CD1c-positive myeloid dendritic cell (primary cell): Measurements from ENCODE around the gene SHB.

Experiments used
- DNase-seq: peaks from one replicate; pipeline ENCODE4 v3.0.0-alpha.2; 2016; ENCODE audit errors: extremely low spot score

The SHB gene

DNA sequence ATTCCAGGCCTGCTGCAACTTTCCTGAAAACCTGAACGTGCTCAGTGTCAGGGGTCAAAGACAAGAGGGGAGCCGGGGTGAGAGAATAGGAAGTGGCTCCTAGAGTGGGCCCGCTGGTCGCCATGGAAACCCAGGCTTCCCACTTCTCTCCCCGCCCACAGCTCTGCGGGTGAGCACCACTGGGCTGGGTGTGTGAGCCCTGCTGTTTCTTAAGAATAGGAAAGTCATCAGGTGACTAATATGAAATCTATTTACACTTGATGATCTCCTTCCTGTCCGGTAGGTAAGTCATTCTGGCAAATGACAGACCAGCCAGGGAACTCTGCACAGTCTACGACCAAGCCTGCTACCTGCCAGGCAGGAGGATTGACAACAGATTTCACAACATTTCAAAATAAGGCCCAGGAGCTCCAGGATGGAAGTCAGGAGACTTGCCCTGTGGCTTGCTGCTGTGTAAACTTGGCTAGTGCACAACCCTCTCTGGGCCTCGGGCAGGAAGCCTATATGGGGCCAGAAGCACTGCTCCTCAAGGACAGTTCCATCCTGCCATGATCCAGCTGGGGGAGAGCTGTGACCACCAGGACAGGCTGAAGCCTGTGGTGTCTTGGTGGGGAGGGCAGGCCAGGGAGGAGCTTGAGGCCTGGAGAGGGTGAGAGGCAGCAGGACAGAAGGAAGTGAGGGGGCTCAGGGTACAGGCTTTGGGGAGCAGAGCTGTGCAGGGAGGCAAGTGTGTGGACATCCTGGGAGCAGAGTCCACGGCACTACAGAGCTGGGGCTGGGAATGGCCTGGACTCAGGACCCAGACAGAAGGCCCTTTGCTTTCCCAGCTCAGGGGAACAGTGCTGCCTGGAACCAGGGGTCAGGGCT is 60.6 kb downstream of the SHB start:
- DNase-seq: peak; percentile 97

DNA sequence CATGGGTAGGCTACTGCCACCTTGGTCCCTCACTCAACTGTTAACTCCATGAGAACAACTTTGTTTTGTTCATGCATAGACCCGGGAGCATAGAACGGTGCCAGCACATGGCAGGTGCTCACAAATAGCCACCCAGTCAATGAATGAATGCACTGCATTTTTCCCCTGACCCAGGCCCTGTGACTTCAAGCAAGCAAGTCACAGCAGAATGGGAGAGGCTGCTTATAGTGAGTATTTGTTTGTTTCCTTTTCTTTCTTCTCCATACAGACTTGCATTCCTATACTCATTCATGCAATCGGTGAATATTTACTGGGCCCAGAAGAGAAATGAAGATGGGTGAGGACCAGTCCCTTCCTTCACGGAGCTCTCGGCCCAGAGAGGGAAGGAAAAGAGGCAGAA is 62.0 kb downstream of the SHB start:
- no peak for DNase-seq

DNA sequence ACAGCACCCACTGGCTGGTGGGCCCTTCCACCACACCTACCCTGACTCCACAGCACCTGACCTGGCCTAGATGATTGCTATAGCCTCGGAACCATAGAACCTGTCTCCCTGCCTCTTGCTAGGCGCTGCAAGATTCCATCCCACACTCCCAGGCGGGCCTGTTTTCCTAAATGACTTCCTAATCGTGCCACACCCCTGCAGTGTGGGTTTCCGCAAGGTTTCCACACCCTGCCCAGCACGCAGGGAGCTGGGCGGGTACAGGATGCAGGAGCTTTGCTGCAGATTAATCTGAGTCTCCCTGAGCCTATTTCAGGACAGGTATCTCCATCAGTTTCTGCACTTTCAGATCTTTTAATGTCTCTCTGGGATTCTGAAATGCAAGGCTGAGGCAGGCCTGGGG is 62.9 kb downstream of the SHB start:
- no peak for DNase-seq

DNA sequence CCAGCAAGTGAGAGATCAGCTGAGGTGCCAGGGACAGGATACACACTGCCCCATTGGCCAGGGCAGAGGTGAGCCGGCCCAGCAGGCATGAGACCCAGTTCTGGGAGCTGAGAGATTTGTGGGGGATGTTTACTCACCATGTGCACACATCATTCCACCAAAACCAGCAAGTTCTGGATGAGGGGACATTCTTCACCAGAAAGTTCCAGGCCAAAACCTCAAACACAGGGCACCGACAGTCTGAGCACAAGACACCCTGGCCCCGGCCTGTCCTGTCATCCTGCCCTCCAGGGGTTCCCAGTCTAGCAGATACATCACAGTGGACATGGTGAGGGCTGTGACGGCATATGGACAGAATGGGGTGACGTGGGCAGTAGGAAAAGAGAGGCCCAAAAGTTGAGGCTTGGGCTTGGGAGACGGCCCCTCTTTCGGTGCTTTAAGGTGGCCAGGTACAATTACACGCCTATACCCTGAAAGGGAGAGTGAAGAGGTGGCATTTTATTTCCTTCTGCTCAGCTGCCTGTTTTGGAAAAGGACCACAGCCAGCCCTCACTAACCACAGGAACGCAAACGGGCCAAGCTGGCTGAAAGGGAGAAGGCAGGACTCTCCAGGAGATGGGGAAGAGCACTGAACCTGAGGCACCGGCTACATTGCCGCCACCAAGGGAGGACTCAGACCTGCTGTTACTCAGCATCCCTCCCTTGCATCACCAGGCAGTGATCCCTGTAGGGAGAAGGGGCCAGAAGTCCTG is 64.0 kb downstream of the SHB start:
- no peak for DNase-seq

DNA sequence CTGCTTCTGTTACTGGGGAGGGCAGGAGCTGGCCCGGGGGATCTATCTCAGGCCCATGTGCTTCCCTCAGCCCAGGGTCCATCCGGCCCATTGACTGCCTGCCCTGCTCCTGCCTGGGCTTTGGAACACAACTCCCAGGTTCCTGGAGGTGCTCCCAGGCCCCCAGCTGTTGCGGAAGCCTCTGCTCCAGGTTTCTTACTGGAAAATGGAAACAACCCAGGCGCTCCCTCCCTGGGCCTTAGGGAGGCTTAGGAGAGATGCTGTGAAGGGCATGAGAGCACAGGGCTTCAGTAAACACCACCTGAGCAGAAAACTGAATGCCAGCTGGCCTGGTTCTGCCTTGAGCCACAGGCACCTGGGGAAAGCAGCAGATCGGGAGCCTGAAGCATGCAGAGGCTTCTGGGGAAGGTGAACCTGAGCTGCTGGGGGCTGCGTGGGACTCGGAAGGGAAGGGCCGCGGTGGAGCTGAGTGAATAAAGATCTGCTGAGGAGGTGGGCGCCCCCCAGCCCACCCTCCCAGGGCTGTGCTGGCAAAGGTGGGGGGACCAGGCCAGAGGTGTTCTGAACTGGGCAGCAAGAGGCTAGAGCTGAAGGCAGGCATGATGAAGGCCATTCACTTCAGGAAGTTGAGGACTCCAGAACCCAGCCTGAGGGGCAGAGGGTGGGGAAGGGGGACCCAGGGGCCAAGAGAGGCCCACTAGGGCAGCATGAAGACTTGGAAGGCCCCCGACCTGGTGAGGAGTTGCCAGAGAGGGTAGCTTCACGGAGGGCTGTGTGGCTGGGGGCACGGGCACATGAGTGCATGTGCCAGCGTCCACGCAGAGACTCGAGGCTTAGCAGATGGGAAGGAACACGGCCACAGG is 64.8 kb downstream of the SHB start:
- no peak for DNase-seq

DNA sequence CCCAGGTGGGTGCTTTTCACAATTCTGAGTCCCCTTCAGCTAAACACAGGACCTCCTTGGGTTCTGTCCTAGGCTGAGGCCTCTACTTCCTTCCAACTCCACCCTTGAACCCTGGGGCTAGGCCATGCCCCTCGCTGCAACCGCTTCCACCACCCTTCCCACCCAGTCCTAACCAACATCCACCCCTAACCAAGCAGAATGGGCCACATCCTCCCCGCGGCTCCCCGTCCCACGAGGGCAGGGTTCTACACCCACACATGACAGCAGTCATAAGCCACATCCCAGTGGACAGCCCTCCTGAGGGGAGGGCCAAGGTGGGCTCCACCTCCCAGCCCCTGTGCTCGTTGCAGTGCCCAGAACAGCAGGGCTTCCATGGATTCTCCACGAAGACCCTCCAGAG is 65.8 kb downstream of the SHB start:
- DNase-seq: peak; percentile 68

DNA sequence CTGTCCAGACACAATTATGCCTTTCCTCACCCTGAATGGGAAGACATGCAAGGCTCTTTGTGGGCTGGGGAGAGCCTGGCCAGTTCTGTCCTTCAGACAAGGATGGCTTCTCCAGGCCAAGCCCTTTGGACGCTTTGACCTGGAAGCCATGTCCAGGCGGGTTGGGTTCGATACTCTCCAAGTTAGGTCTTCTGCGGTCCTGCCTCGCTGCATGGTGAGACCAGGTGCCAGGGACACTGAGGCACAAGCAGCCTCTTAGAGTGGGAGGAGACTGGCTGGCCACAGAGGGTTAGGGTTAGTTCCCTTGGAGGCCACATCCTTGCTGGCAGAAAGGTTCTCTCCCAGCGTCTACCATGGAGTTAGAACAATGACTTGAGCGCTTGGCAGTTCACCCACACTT is 67.6 kb downstream of the SHB start:
- no peak for DNase-seq

DNA sequence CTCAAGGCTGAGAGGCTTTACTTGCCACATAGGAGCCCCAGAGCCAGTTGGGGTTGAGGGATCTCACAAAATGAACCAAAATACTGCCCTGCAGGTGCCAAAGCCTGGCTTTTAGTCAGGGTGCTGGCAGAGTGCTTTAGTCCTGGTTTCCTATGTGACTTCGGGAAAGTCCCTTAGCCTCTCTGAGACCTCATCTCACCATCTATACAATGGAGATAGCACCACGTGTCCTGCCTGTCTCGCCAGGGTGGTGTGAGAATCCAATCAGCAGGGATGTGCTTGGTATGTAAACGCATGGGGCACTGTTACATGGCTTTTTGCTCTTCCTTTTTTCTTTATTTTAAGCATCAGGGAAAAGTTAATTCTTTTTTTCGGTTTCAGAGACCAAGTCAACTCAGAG is 68.3 kb downstream of the SHB start:
- no peak for DNase-seq

DNA sequence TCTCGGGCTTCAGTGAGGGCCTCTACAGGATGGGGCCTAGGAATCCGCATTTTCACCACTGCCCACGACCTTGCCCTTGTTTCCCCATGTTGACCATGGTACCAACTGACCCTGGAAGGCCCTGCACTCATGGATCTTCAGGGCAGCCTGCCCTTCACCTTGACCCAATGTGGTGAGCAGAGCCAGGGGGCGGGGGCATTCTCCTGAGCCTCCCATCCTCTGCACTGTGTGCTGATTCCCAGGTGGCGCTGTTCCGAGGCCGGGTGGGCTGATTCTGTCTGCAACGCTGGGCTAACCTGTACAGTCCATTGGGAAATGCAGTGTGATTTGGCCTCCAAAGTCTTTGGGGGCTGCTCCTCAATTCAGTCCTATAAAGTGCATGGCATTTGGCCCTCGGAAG is 68.7 kb downstream of the SHB start:
- no peak for DNase-seq

DNA sequence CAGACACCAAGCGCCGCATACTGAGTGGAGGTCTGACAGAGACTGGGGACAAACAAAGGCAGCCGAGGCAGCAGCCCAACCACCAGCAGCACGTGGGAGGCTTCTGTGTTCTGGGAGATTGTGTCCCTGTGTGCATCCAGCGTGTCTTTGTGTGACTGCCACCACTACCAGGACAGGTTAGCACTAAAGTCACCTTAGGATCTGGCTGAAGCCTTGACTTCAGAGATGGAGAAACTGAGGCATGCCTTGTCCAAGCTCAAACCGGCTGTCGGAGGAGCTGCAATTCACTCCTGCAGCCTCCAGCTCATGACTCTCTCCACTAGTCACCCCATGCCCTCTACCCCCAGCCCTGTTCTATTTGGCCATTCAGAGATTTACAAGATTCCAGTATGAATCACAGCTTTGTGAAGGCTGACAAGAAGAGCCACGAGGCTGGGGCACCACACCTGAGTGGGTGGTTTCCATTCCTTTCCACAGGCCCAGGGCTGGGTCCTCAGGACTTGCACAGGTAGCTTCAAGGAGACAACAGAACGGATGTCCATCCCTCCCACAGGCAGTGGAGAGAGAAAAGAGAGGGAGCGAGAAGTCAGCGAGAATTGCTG is 69.3 kb downstream of the SHB start:
- DNase-seq: no peak

DNA sequence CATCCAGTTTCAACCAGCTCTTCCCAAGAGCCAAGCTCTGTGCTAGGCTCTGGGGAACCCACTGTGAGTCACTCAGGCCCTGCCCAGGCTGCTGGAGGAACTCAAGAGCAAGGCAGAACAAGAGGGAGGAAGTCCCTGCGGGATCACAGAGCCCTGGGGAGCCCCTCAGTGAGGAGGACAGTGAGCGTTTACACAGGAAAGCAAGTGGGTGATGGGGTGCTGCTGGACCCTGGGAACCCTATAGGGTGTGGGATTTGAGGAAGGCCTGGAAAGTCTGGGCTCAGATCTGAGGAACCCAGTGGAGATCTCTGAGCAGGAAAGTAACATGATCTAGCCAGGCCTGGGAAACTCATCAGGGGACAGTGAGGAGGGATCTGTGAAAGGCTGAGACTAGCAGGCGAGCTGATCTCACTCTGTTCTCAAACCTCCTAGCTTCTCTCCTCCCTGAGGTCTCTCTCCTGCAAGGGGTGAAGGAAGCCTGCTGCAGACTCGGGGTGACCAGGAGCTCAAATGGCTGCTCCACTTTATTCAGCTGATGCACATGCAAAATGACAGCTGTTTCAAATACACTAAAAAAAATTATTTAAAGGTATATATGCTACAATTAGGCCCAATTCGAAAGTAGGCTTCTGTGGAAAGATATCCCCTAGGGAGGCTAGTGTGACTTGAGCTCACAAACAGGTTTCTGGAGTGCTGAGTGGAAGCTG is 70.0 kb downstream of the SHB start:
- DNase-seq: peak; percentile 83

DNA sequence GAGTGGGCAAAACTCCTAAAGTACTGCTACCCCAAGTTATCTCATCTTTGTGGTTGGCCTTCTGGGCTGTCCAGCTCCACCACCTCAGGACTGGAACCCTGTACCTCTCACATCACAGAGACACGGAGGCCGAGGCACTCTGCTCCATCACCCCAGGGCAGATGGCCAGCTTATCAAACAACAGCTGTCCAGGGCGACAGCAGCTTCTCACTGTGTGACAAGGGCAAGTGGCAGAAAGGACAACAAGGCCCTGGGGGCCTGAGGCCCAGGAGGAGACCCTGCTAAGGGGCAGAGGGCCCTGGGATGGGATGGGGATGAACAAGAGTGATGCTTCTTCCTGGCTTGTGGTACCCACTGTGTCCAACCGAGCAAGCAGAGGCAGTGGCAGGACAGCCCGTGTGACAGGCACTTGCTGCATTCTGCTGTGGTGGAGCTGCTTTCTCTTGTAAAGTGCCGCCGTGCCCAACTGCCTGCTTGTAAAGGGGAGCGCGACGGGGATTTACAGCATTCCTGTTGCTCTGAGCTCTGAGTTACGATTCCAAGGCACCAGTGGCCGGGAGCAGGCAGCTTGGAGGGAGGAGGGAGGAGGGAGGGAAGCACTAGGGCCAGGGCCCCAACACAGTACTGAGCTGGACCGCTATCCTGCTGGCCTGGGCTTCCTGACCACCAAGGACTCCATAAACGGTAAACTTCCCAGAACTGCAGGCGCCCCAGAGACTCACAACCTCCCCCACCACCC is 71.2 kb downstream of the SHB start:
- DNase-seq: no peak

DNA sequence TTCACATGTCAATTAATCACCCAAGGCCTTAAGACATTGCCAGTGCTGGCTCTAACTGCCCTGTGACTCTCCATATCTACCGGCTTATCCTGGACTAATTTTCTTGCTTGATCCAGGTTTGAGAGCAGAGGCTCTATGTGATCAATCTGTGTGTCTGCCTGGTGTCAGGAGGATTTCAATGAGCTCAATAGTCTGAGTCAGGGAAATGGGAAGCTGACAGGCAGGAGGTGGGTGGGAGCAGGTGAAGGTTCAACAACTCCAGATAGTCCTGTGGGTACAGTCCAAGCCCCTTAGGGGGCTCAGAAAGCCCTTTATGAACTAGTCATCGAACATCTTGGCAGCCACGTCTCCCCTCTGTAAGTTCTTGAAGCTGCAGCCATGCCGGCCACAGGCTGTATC is 72.2 kb downstream of the SHB start:
- DNase-seq: peak; percentile 54

DNA sequence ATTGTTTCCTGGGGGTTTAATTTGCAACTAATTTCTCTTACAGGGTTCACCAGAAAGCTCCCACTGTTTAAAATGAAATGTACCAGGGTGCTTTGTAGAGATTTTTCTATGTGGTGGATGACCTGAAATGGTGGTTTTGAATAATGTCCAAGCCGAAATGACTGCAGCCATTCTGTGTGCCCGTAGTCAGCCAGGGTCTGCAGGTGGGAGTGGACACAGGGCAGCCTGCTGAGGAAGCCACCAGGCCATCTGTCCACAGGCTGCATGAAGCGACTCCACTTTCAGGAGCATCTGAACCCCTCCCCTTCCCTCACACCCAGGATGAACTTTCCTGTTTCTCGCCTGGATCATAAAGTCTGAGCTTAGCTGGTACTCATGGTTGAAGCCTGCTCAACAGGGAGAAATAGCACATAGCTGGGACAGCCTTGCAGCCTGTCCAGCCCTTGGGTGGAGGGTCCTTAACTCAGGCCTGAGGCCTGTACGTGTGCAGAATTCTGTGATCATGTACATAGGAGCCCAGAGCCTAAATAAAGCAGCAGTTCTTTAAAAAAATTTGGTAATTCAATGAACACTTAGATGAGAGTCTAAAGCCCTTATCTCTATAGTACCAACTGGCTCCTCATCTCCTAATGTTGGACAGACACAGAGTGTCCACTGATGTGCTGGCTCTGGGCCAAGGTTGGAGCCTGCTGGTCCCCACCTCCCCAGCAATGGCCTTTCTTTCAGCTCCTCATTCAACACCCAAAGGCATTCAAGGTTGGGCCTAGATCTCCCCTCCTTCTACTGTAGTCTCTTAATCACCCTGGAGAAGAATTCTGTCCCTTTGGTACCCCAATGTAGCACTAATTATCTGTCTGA is 72.8 kb downstream of the SHB start:
- no peak for DNase-seq

DNA sequence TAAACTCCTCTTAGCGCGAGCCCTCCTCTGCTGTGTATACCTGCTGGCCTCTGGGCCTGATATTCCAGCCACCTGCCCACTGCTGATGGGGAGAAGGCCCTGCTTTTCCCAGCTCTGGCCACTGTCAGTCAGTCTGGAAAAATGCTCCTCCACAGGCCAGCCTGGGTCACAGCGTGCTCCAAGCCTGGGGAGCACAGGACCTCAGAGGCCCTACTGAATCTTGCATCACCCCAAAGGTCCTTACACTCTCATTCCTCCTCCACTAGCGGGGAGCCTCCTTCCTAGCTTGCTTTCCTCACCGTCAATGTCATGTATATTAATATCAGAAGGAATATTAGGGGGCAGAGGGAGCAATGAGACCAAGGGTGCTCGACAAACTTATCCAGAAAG is 73.7 kb downstream of the SHB start:
- peak; percentile 30 for DNase-seq

DNA sequence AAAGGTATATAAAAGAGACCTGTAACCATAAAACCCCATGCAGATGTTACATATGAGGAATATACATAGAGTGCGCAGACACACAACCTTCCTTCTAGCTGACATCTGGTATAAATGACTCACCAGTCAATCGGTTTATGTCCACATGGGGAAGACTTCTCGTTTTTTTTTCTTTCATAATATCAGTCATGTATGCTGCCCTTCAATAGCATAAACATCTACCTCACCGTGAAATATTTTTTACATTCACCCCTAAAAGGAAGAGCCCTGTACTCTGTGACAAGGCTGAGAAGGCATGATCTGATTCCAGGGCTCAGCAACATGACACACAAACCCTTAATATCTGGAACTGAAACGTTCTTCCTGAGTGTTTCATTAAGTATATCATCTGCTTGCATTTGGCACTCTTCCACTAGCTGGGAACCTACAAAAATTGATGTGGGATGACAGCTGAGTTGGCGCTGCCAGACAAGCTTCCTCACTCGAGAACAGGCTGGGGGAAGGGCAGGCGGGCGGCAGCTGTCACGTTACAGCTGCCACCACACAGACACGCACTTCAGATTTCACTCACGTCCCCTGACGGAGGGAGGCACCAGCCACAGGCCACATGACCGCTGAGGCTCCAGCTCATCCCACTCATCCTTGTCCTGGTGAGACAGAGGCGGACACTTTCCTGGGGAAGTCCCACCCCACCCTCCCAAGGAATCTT is 74.2 kb downstream of the SHB start:
- peak; percentile 97 for DNase-seq

DNA sequence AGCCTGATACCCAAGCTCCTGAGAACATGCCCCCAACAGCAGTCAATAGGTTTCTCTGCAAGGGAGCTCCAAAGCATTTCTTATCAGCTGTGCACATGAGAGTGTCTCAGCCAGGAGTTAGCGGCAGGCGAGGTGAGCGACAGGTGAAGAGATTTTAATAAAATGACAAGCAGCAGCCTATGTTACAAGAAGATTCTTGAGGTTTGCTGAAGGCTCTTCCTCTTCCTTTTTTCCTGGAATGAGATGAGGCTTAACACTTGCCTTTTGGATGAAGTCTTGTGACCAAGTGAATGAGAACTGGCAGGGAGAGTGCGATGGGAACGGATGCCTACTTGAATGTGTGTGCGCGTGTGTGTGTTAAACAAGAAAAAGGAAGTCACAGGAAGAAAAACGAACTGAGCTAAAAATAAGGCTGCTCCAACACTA is 76.1 kb downstream of the SHB start:
- DNase-seq: peak; percentile 93

DNA sequence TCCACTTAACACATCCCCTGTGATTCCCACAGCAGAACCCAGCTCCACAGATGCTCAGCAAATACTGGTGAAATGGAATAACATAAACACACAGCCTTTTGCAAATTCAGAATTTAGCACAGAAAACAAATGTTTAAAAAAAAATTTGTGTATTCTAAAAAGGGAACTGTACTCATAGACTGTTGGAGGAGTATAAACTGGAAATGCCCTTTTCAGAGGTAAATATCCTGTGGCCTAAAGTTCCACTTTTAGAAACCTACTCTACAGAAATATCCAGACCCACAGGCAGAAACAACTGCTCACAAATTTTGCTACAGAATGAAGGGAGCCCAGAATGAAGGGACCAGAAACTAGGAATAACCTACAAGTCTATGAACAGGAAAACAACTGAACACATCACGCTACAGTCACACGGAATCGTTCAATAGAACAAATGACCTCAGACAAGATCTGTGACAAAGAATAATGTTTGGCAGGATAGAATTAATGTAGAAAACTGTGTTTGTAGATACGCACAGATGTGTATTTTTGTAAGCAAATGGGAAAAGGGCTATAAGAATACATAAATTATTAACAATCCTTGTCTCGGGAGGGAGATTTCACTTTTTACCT is 78.5 kb downstream of the SHB start:
- DNase-seq: peak; percentile 50
